H9 (cell line): Measurements from ENCODE around the gene CRAMP1. TPM values are rescaled to one million over a fixed set of nuclear protein-coding genes. Genes with fewer than 3 reads are reported as not detected.

ENCODE experiments used
- DNase-seq: peaks from one replicate; pipeline ENCODE4 v3.0.0-alpha.2; 2017
- H2AFZ ChIP-seq: one replicate; pipeline ENCODE4 v1.6.1; 2013; ENCODE audit warnings: mild to moderate bottlenecking, low read length, control low read depth, moderate library complexity
- H2AK5ac ChIP-seq: 2 replicates; pipeline ENCODE4 v1.6.1; 2013; ENCODE audit warnings: low read length, control low read depth, mixed read lengths; ENCODE audit not compliant: insufficient read length
- H2BK120ac ChIP-seq: one replicate; pipeline ENCODE4 v1.6.1; 2013; ENCODE audit warnings: low read depth, mild to moderate bottlenecking, low read length, control low read depth, inconsistent platforms; ENCODE audit not compliant: poor library complexity, severe bottlenecking
- H2BK12ac ChIP-seq: 2 replicates; pipeline ENCODE4 v1.6.1; 2013; ENCODE audit warnings: low read length, control low read depth, mixed read lengths, low read depth; ENCODE audit not compliant: insufficient read length
- H2BK15ac ChIP-seq: 2 replicates; pipeline ENCODE4 v1.6.1; 2013; ENCODE audit warnings: low read depth, low read length, control low read depth
- H2BK20ac ChIP-seq: one replicate; pipeline ENCODE4 v1.6.1; 2013; ENCODE audit warnings: low read depth, mild to moderate bottlenecking, low read length, control low read depth, inconsistent platforms; ENCODE audit not compliant: poor library complexity, severe bottlenecking
- H2BK5ac ChIP-seq: 2 replicates; pipeline ENCODE4 v1.6.1; 2013; ENCODE audit warnings: low read length, control low read depth, mixed read lengths; ENCODE audit not compliant: insufficient read length
- H3K14ac ChIP-seq: 2 replicates; pipeline ENCODE4 v1.6.1; 2013; ENCODE audit warnings: low read length, control low read depth; ENCODE audit not compliant: insufficient read depth
- H3K18ac ChIP-seq: 2 replicates; pipeline ENCODE4 v1.6.1; 2013; ENCODE audit warnings: low read depth, mild to moderate bottlenecking, mixed read lengths, low read length, control low read depth; ENCODE audit not compliant: insufficient read length
- H3K23ac ChIP-seq: 2 replicates; pipeline ENCODE4 v1.6.1; 2013; ENCODE audit warnings: low read length, control low read depth, mixed read lengths, low read depth; ENCODE audit not compliant: insufficient read length
- H3K23me2 ChIP-seq: 2 replicates; pipeline ENCODE4 v1.6.1; 2013; ENCODE audit warnings: low read depth, mild to moderate bottlenecking, mixed read lengths, low read length, control low read depth; ENCODE audit not compliant: insufficient read length, poor library complexity, severe bottlenecking
- H3K27ac ChIP-seq: 2 replicates; pipeline ENCODE4 v1.5.1; 2013; ENCODE audit warnings: low read length, control low read depth, mixed read lengths, low read depth; ENCODE audit not compliant: insufficient read length
- H3K27me3 ChIP-seq: 2 replicates; pipeline ENCODE4 v1.6.1; 2013; ENCODE audit warnings: low read length, control low read depth, inconsistent platforms; ENCODE audit not compliant: insufficient read depth
- H3K4ac ChIP-seq: 2 replicates; pipeline ENCODE4 v1.6.1; 2013; ENCODE audit warnings: low read depth, mild to moderate bottlenecking, control low read depth, inconsistent platforms, low read length, moderate library complexity
- H3K4me1 ChIP-seq: 2 replicates; pipeline ENCODE4 v1.6.1; 2013; ENCODE audit warnings: low read length, control low read depth, inconsistent platforms; ENCODE audit not compliant: insufficient read depth
- H3K4me2 ChIP-seq: 2 replicates; pipeline ENCODE4 v1.6.1; 2013; ENCODE audit warnings: low read length, control low read depth, mixed read lengths; ENCODE audit not compliant: insufficient read length, insufficient read depth
- H3K56ac ChIP-seq: 2 replicates; pipeline ENCODE4 v1.6.1; 2013; ENCODE audit warnings: low read depth, mild to moderate bottlenecking, mixed read lengths, low read length, control low read depth; ENCODE audit not compliant: insufficient read length
- H3K79me1 ChIP-seq: 2 replicates; pipeline ENCODE4 v1.6.1; 2013; ENCODE audit warnings: low read depth, mild to moderate bottlenecking, moderate library complexity, low read length, control low read depth, inconsistent platforms; ENCODE audit not compliant: insufficient read depth, poor library complexity, severe bottlenecking
- H3K79me2 ChIP-seq: 2 replicates; pipeline ENCODE4 v1.6.1; 2013; ENCODE audit warnings: low read length, control low read depth, inconsistent platforms; ENCODE audit not compliant: insufficient read depth
- H3K9ac ChIP-seq: 2 replicates; pipeline ENCODE4 v1.6.1; 2013; ENCODE audit warnings: low read length, control low read depth, mixed read lengths; ENCODE audit not compliant: insufficient read length; ENCODE audit errors: extremely low read depth
- H3K9me3 ChIP-seq: one replicate; pipeline ENCODE4 v1.6.1; 2013; ENCODE audit warnings: low read depth, low read length, inconsistent platforms; ENCODE audit not compliant: control insufficient read depth
- H3T11ph ChIP-seq: one replicate; pipeline ENCODE4 v1.6.1; 2013; ENCODE audit warnings: mild to moderate bottlenecking, low read length, control low read depth, inconsistent platforms
- H4K20me1 ChIP-seq: one replicate; pipeline ENCODE4 v1.6.1; 2013; ENCODE audit not compliant: control insufficient read depth, insufficient read length, insufficient read depth
- H4K5ac ChIP-seq: 2 replicates; pipeline ENCODE4 v1.6.1; 2013; ENCODE audit warnings: low read depth, mild to moderate bottlenecking, mixed read lengths, low read length, control low read depth; ENCODE audit not compliant: insufficient read length
- H4K8ac ChIP-seq: replicated peaks from 2 replicates; pipeline ENCODE4 v1.6.1; 2013; ENCODE audit warnings: low read length, control low read depth, mixed read lengths, low read depth; ENCODE audit not compliant: insufficient read length
- H4K91ac ChIP-seq: 2 replicates; pipeline ENCODE4 v1.6.1; 2013; ENCODE audit warnings: low read depth, mild to moderate bottlenecking, moderate library complexity, mixed read lengths, low read length, control low read depth; ENCODE audit not compliant: insufficient read length
- H3K27ac Mint-ChIP-seq, 3 experiments: 2 replicates in 2 of 3; 3 replicates in 1 of 3; pipeline ENCODE4 v1.8.0; 2020 to 2021; ENCODE audit warnings: mixed read lengths in 3 of 3, mild to moderate bottlenecking in 1 of 3, moderate library complexity in 1 of 3
- H3K27me3 Mint-ChIP-seq: 2 replicates; pipeline ENCODE4 v1.8.0; 2021; ENCODE audit warnings: low read depth, mild to moderate bottlenecking, moderate library complexity, mixed read lengths
- H3K36me3 Mint-ChIP-seq, 3 experiments: 2 replicates in 2 of 3; 3 replicates in 1 of 3; pipeline ENCODE4 v1.8.0; 2020 to 2021; ENCODE audit warnings: low read depth in 3 of 3, mixed read lengths in 3 of 3; ENCODE audit not compliant: insufficient read depth in 1 of 3
- H3K4me1 Mint-ChIP-seq, 2 experiments: 2 replicates each; pipeline ENCODE4 v1.8.0; 2020; ENCODE audit warnings: mixed read lengths in 2 of 2
- H3K4me3 Mint-ChIP-seq, 2 experiments: 2 replicates in 1 of 2; 3 replicates in 1 of 2; pipeline ENCODE4 v1.8.0; 2020 to 2021; ENCODE audit warnings: mild to moderate bottlenecking in 2 of 2, mixed read lengths in 2 of 2, moderate library complexity in 1 of 2
- H3K9me3 Mint-ChIP-seq, 2 experiments: 2 replicates in 1 of 2; 3 replicates in 1 of 2; pipeline ENCODE4 v1.8.0; 2020; ENCODE audit warnings: mild to moderate bottlenecking in 2 of 2, mixed read lengths in 2 of 2, moderate library complexity in 1 of 2
- CTCF ChIP-seq: fragments of 200-600 bp; sonication (generic); conservative IDR thresholded peaks from 3 replicates; pipeline ENCODE4 v1.8.0; 2021; ENCODE audit warnings: antibody characterized with exemption, mild to moderate bottlenecking
- WGBS: extraction: QIAGEN DNeasy Blood & Tissue Kit; methylation state at CpG from one replicate; pipeline ENCODE4 v1.1.7; 2013; ENCODE audit warnings: missing lambda C conversion rate, low lambda C conversion rate, mixed read lengths; ENCODE audit not compliant: insufficient read length; ENCODE audit errors: extremely low coverage; 5-methylcytosine and 5-hydroxymethylcytosine counted together
- total RNA-seq: library from RNA; stranded (reverse); gene quantifications from 2 replicates; pipeline ENCODE4 v1.2.1, GENCODE V29; 2021

CRAMP1 gene
- total RNA-seq, 1 experiment from 2014 or later, result 46.2 TPM

- Histone ChIP-seq H3K9ac (peak overlapping the region; percentile 63), H4K91ac (no peak overlapping the region), H3K23me2 (peaks cover 7% of the 10 kb centered on the region), H2BK120ac (no peak overlapping the region), H2BK12ac (no peak overlapping the region), H2AFZ (no peak overlapping the region), H2BK15ac (no peak overlapping the region), H3K79me2 (peaks cover 1% of the 10 kb centered on the region), H3K27ac (no peak overlapping the region), H3T11ph (no peak overlapping the region), H2BK20ac (no peak overlapping the region), H2AK5ac (no peak overlapping the region), H3K23ac (no peak overlapping the region), H3K14ac (peak overlapping the region; percentile 44; the same call in 1 of the 2 replicates), H3K18ac (no peak overlapping the region), H3K9me3 (no peaks in the 10 kb centered on the region), H2BK5ac (no peak overlapping the region), H3K56ac (no peak overlapping the region), H4K8ac (no peak overlapping the region), H4K20me1 (no peaks in the 10 kb centered on the region), H3K4me2 (peak overlapping the region; percentile 65), H4K5ac (no peak overlapping the region), H3K27me3 (no peaks in the 10 kb centered on the region), H3K4ac (no peak overlapping the region), H3K4me1 (peaks cover 3% of the 10 kb centered on the region), H3K79me1 (peaks cover 10% of the 10 kb centered on the region)
- no CpG with 5 or more reads among the region's 62 CpGs for WGBS
- peak overlapping the region; percentile 91 to 93 for H3K4me3 Mint-ChIP-seq
- peaks cover 19 to 26% of the 10 kb centered on the region in 2 experiments for H3K4me1 Mint-ChIP-seq
- peak overlapping the region in 1 of 3 experiments; percentile 23; a peak in 1 of 7 replicates for H3K27ac Mint-ChIP-seq
- H3K27me3 Mint-ChIP-seq, result peaks cover 6% of the 10 kb centered on the region; the same call in 1 of the 2 replicates
- H3K36me3 Mint-ChIP-seq, result peaks cover 9 to 18% (median 11%) of the 10 kb centered on the region in 3 experiments
- peaks cover 0 to 3% of the 10 kb centered on the region in 2 experiments; a peak in 1 of 5 replicates for H3K9me3 Mint-ChIP-seq
- no peak for TF ChIP-seq CTCF
- no peak for DNase-seq
Measured at GRCh38 chr16:1706386-1707192, 94.4 kb downstream of the CRAMP1 start.
